CD1c-positive myeloid dendritic cell (primary cell): ENCODE measurements around the gene NPAS2.

Experiments used
- DNase-seq: peaks from one replicate; pipeline ENCODE4 v3.0.0-alpha.2; 2016; ENCODE audit errors: extremely low spot score

Gene NPAS2

GRCh38 chr2:100855084-100855483, 35.1 kb downstream of the NPAS2 start:
- DNase-seq, result no peak

DNA sequence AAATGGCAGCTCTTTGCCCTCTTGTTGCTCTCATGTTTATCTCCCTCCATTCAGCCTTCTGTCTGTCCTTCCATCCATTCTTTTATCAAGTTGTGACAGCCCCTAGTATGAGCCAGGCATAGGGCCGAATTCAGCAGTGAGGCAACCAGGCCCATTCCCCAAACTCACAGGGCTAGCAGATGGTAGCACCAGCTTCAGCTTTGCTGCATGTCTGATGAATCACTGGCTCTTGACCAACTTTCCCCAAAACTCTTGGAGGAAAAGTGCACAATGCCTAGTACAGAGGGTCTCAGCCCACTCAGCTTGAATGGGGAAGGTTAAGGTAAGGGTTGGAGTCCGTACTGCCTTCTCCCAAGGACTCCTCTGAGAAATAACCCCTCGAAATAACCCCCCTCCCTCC, 35.7 kb downstream of the NPAS2 start:
- DNase-seq, result no peak

DNA sequence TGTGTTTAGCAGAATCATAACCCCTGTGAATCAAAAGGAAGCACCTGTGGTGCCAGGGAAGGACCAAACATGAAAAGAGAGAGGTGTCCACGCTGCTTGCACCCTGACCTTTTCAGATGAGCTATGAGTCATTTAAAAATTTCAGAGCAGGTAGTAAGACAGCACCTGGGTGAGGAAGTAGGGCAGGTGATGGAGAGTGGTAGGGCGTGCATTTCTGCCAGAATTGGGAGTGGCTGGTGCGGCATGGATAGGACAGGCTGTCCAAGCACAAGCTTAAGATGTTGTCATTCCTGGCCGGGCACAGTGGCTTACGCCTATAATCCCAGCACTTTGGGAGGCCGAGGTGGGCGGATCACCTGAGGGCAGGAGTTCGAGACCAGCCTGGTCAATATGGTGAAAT, 36.8 kb downstream of the NPAS2 start:
- DNase-seq, result no peak

DNA sequence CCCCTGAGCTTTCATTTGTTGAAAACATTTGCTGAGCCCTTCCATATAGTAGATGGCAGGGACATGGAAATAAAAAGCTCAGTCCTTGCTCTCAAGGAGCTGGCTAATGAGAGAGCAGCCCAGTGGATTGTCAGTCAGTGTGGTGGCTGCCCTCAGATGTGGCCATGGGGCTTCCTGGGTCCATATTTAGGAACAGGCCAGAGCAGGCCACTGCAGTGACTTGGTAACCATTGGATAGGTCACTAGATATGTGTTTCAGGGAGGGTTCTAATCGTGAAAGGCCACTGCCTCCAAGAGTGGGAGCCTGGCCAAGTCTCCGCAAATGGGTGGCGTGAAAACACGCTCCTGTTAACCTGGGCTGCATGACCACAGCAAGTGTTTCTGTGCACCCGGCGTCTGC, 37.4 kb downstream of the NPAS2 start:
- DNase-seq, result no peak

GRCh38 chr2:100857915-100858314, 38.0 kb downstream of the NPAS2 start:
- no peak for DNase-seq

DNA sequence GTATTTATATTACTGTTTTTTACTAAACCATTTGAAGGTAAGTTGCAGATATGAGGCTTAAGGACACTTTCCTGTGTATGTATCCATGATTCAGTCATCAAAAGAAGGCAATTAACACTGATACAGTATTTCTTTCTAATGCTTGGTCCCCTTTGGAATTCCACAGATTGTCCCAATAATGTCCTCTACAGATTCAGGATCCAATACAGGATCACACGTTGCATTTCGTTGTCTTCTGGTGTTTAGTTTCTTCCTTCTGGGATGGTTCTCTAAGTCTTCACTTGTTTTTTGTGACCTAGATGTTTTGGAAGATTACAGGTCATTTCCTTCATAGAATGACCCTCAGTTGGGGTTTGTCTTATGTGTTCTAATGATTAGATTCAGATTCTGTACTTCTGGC, 40.0 kb downstream of the NPAS2 start:
- DNase-seq, result no peak

GRCh38 chr2:100861340-100861739, 41.4 kb downstream of the NPAS2 start:
- no peak for DNase-seq

- no peak for DNase-seq
Measured at GRCh38 chr2:100862081-100862480, 42.1 kb downstream of the NPAS2 start.

- peak; percentile 64 for DNase-seq
Measured at GRCh38 chr2:100865816-100866460, 46.0 kb downstream of the NPAS2 start.

DNA sequence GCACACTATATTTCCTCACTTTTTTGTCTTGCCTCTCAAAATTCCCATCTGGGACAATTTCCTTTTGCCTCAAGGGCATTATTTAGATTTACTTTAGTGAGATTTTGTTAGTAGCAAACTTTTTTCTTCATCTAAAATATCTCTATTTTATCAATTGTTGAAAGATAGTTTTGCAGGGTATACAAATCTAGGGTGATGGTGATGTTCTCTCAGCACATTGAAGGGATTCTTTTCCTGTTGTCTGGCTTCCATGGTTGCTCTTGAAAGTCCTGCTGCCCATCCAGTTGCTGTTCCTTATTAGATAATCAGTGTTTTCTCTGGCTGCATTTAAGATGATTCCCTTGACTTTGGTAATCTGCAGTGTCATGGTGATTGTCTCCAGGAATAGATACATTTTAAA, 48.1 kb downstream of the NPAS2 start:
- DNase-seq, result no peak

DNA sequence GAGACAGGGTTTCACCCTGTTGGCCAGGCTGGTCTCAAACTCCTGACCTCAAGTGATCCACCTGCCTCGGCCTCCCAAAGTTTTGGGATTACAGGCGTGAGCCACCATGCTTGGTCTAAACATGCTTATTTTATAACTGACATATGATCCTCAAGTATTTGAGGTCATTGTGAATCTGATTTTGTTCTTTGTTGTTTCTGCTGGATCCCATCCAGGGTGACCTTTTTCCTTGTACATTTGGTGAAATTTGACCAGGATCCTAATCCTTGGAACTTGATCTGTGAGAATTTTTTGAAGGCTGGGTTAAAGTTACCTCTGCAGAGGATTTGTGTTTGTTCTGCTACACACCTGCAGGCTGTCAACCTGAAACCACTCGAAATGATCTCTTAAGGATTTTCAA, 49.2 kb downstream of the NPAS2 start:
- DNase-seq, result no peak

DNA sequence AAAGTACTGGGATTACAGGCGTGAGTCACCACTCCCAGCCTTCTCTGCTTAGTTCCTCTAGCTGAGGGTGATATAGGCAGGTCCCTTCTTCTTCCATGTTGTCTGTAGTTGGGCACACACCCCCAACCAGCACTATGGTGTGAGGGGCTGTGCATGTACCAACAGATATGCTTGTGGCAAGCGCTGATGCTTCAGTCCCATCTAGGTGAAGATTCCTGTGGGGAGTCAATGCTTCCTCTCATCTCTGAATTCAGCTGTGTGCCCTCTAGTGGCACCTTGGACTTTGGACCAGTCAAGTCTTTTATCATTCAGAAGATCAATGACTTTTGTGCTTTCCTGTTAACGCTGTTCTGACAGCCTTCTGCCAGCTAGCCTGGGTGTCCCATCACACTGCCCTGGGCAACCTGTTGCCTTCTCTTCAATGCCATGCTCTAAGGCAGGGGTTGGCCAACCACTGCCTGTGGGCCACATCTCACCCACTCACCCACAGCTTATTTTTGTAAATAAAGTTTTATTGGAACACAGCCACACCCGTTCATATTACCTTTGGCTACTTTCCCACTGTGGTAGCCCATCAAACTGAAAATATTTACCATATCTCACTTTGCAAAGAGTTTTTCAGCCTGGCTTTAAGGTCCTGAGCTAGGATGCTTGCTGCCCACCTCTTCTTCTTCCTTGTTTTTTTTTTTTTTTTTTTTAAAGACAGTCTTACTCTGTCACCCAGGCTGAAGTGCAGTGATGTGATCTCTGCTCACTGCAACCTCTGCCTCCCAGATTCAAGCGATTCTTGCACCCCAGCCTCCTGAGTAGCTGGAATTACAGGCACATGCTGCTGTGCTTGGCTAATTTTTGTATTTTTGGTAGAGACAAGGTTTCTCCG, 51.0 kb downstream of the NPAS2 start:
- no peak for DNase-seq

DNA sequence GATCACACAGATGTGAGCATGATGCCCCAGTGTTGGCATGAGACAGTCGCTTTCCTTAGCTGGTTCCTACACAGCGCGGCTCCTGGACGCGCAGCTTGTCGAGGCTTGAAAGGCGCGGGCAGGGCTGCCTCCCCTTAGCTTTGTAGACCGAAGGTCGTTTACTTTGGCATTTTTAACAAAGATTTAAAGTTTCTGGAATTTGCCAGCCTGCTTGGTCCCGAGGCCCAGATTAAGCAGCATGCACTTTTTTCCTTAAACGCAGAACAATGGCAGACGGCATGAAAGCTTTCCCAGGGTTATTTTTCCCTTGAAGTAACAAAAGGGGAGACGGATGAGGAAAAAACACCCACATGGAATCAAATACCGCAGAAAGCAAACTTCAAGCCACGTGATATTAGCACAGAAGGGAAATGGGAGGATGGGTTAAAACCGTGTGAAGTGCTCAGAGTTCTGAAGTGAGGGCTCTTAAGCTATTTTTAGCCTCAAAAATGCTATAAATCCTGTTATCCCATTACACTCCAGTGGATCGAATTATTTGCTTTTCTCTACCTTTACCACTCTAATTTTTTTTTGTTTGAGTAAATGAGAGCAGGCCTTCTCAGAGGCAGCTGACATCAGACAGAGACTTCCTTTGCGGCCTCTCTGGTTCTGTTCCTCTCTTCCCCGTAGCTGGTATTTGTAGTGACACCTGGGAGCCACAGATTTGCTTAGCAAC, 55.7 kb downstream of the NPAS2 start:
- DNase-seq, result no peak

- DNase-seq, result no peak
Measured at GRCh38 chr2:100876231-100876860, 56.4 kb downstream of the NPAS2 start.

DNA sequence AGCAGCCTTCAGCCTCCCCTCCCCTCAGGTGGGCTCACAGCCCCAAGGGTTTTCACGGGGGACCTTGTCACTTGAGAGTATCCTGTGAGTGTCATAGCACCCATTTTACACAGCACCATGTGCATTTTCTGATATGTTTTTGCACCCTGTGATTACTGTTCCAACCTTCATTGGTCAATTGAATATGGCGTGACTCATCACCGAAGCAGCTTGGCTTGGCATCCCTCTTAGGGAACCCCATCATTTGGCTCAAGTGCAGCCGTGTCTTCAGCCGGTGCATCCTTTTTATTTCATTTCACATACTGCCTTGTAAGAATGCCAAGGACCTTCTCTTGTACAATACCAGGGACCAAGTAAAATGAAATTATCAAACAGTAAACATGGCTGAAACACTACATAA, 57.6 kb downstream of the NPAS2 start:
- DNase-seq, result no peak

DNA sequence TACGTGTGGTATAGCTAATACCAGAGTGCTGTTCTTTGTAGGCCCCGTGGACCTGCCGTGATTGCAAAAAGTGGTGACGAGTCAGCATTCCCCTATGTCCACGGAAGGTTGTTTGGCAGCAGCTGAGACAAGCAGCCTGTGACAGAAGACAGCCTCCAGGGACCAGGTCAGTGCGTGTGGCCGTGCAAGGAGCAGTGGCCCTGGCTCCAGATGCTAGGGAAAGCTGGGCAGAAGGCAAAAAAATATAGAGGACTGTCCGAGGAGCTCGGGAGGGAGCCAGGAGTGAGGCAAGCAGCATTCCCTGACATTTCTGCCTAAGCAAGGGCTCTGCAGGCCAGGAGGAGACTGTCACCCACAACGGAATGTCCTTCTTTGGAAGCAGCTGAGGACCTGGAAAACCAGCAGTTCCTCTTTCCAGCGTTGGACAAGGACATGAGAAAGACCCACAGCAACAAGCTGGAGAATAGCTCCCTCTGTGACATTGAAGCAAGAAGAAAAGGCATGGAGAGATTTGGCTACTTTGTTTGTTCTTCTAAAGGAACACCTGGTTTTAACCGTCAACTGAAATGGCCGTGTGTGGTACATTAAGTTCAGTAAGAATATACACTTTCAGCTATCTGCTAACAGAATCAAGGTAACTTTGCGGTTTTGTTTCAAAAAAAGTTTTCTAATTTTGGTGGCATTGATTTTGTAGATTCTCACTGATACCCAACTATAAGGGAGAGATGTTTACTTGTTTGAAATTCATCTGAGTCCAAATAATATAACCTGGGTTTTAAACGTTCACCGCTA, 58.3 kb downstream of the NPAS2 start:
- DNase-seq, result no peak

DNA sequence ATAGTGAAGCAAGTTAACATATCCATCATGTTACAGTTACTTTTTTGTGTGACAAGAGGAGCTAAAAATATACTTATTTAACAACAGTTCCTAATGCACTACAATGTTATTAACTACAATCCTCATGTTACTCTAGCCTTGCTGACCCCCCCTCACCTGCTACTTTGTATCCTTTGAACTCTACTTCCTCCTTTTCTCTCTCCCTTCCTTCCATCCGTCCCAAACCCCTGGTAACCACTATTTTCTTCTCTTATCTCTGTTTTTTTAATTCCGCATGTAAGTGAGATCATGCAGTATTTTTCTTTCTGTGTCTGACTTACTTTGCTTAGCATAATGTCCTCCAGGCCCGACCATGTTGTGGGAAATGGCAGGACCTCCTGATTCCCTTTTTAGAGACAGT, 59.4 kb downstream of the NPAS2 start:
- DNase-seq, result no peak

DNA sequence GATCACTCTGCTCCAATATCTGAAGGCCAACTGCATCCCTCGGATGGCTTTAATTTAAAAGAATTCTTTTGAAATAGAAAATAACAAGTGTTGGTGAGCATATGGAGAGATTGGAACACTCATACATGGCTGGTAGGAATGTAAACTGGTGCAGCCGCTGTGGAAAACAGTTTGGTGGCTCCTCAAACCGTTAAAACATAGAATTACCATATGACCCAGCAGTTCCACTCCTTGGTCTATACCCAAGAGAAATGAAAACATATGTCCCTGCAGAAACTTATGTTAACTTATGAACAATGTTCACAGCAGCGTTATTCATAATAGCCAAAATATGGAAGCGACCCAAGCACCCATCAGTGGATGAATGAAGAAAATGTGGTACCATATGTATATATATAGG, 60.1 kb downstream of the NPAS2 start:
- DNase-seq, result no peak

- no peak for DNase-seq
Measured at GRCh38 chr2:100880730-100881129, 60.8 kb downstream of the NPAS2 start.

GRCh38 chr2:100882645-100883613, 63.0 kb downstream of the NPAS2 start:
- no peak for DNase-seq
